K562 (cell line): ENCODE data around the gene STK11. TPM values are rescaled to one million over a fixed set of nuclear protein-coding genes. Genes with fewer than 3 reads are reported as not detected.

Experiments used
- ARHGAP35 ChIP-seq: fragments of 450-650 bp; IDR thresholded peaks from 2 replicates; pipeline ENCODE4 v1.6.1; 2018; ENCODE audit not compliant: partially characterized antibody
- KDM5B ChIP-seq: fragments of 200-600 bp; sonication (generic); IDR thresholded peaks from 2 replicates; pipeline ENCODE4 v1.6.1; 2012; ENCODE audit warnings: low read depth, mild to moderate bottlenecking, moderate library complexity, low read length, control low read depth, inconsistent platforms; ENCODE audit not compliant: insufficient replicate concordance
- MCM7 ChIP-seq, 2 experiments: fragments of 450-650 bp; IDR thresholded peaks; 2 replicates each; pipeline ENCODE4 v1.6.1; 2016 to 2018
- MGA ChIP-seq: fragments of 450-650 bp; IDR thresholded peaks from 2 replicates; pipeline ENCODE4 v1.6.1; 2016; ENCODE audit warnings: mild to moderate bottlenecking, moderate library complexity
- MTA3 ChIP-seq: fragments of 450-650 bp; formaldehyde crosslinking; IDR thresholded peaks from 2 replicates; pipeline ENCODE4 v1.6.1; 2017; ENCODE audit warnings: mild to moderate bottlenecking, borderline replicate concordance
- MXI1 ChIP-seq: IDR thresholded peaks from 2 replicates; pipeline ENCODE4 v1.6.1; 2011; ENCODE audit warnings: low read depth, mild to moderate bottlenecking, improper control_type of control experiment, low read length
- PTTG1 ChIP-seq: fragments of 450-650 bp; IDR thresholded peaks from 2 replicates; pipeline ENCODE4 v1.6.1; 2016; ENCODE audit warnings: low read depth, mild to moderate bottlenecking, missing genetic modification characterization, missing compliant biosample characterization
- RBM17 ChIP-seq: fragments of 200-400 bp; formaldehyde crosslinking; IDR thresholded peaks from 2 replicates; pipeline ENCODE4 v1.6.1; 2017; ENCODE audit warnings: low read depth, mild to moderate bottlenecking, low read length, borderline replicate concordance
- SAP30 ChIP-seq: fragments of 200-600 bp; sonication (generic); IDR thresholded peaks from 2 replicates; pipeline ENCODE4 v1.6.1; 2012; ENCODE audit warnings: borderline replicate concordance, low read depth, mild to moderate bottlenecking, moderate library complexity, low read length, control low read depth, inconsistent platforms; ENCODE audit not compliant: insufficient read depth, poor library complexity, severe bottlenecking
- ZFPM2 ChIP-seq: fragments of 250-450 bp; sonication (Bioruptor Pico); IDR thresholded peaks from 2 replicates; pipeline ENCODE4 v1.5.1; 2022; ENCODE audit warnings: mild to moderate bottlenecking
- polyA plus RNA-seq, 8 experiments: library from polyadenylated mRNA; depleted of rRNA in 4 of 8; stranded (reverse) in 5 of 8; unstranded in 3 of 8; fragments of >200 nt; fragmentation: Nextera tagmentation in 2 of 8; fragmentation: Illumina TruSeq in 1 of 8; extraction: Ambion mirVana in 2 of 8; extraction: Trizol in 1 of 8; gene quantifications; 2 replicates each; pipeline versions ENCODE4 v1.2.1 to v1.2.3, GENCODE V29; 2011 to 2014; ENCODE audit warnings: inconsistent platforms in 1 of 8, missing spikeins in 1 of 8
- total RNA-seq, 7 experiments: library from RNA; depleted of rRNA in 6 of 7; stranded (reverse); fragments of >200 nt in 6 of 7; fragmentation: Illumina TruSeq in 2 of 7; extraction: Trizol in 2 of 7; gene quantifications; 2 replicates each; pipeline versions ENCODE4 v1.2.1 to v1.2.3, GENCODE V29; 2011 to 2021; ENCODE audit warnings: low replicate concordance in 1 of 7
- TF ChIP-seq, protein P1 (sequence below): fragments of 250-450 bp; sonication (Bioruptor Pico); IDR thresholded peaks from 2 replicates; pipeline ENCODE4 v1.8.0; 2021; ENCODE audit warnings: moderate library complexity, mild to moderate bottlenecking, inconsistent platforms
- TF ChIP-seq, protein P2 (sequence below): fragments of 250-450 bp; sonication (Bioruptor Pico); IDR thresholded peaks from 2 replicates; pipeline ENCODE4 v1.8.0; 2022; ENCODE audit warnings: moderate library complexity, mild to moderate bottlenecking, inconsistent platforms
- TF ChIP-seq, protein P3 (sequence below): sonication (generic); formaldehyde crosslinking; IDR thresholded peaks from 2 replicates; pipeline ENCODE4 v1.8.1; 2022; ENCODE audit warnings: missing genetic modification reagents

The STK11 gene
- total and polyA plus RNA-seq, 9 of the 15 experiments (the other 6 are each of a cell fraction or from before 2014, with no cell fraction given) = 0.15 to 96.5 (median 31.7) TPM

DNA sequence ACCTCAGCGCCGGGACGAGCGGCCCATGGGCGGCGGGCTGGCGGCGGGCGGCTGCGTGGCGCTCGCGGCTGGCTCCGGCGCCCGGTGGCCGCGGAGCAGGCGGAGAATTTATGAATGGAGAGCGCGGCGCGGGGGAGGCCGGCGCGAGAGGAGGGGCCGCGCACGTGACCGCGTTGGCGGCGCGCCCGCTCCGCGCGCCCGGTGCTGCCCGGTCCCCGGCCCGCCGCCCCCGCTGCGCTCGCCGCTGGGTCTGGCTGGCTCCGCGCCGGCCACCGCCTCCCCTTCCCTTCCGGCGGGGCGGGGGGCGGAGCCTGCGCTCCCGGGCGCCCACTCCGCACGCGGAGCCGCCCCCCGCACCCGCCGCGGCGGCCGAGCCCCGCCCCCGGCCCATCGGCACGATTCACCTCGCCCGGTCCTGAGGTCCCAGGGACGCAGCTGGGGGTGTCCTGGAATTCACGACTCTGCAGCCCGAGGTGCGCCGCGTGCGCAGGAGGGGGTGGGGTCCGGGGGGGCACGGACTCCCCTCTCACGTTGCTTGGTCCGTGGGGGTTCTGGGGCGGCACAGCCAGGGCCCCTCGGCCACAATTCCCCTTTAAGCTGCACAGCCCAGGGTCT, 32.3 kb downstream of the STK11 start, which contains the start of gene CBARP (continued):
- TF ChIP-seq SAP30 = peak; percentile 10
- no peak for TF ChIP-seq MCM7 (IDR thresholded peaks at IDR 0.05)
- TF ChIP-seq ZFPM2 (CRISPR knock-in tag) = no peak
- TF ChIP-seq ARHGAP35 = no peak
- TF ChIP-seq, protein P1, sequence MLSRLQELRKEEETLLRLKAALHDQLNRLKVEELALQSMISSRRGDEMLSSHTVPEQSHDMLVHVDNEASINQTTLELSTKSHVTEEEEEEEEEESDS (CRISPR knock-in tag) = no peak
- TF ChIP-seq, protein P2, sequence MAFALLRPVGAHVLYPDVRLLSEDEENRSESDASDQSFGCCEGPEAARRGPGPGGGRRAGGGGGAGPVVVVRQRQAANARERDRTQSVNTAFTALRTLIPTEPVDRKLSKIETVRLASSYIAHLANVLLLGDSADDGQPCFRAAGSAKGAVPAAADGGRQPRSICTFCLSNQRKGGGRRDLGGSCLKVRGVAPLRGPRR (CRISPR knock-in tag) = no peak
- no peak for TF ChIP-seq RBM17
- TF ChIP-seq MGA = no peak
- TF ChIP-seq MTA3 = no peak
- no peak for TF ChIP-seq KDM5B
- TF ChIP-seq MXI1 = no peak
- TF ChIP-seq PTTG1 (tag) = no peak
- TF ChIP-seq, protein P3, sequence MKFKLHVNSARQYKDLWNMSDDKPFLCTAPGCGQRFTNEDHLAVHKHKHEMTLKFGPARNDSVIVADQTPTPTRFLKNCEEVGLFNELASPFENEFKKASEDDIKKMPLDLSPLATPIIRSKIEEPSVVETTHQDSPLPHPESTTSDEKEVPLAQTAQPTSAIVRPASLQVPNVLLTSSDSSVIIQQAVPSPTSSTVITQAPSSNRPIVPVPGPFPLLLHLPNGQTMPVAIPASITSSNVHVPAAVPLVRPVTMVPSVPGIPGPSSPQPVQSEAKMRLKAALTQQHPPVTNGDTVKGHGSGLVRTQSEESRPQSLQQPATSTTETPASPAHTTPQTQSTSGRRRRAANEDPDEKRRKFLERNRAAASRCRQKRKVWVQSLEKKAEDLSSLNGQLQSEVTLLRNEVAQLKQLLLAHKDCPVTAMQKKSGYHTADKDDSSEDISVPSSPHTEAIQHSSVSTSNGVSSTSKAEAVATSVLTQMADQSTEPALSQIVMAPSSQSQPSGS = no peak
